ENCODE data around the gene MCRIP1.

DNA sequence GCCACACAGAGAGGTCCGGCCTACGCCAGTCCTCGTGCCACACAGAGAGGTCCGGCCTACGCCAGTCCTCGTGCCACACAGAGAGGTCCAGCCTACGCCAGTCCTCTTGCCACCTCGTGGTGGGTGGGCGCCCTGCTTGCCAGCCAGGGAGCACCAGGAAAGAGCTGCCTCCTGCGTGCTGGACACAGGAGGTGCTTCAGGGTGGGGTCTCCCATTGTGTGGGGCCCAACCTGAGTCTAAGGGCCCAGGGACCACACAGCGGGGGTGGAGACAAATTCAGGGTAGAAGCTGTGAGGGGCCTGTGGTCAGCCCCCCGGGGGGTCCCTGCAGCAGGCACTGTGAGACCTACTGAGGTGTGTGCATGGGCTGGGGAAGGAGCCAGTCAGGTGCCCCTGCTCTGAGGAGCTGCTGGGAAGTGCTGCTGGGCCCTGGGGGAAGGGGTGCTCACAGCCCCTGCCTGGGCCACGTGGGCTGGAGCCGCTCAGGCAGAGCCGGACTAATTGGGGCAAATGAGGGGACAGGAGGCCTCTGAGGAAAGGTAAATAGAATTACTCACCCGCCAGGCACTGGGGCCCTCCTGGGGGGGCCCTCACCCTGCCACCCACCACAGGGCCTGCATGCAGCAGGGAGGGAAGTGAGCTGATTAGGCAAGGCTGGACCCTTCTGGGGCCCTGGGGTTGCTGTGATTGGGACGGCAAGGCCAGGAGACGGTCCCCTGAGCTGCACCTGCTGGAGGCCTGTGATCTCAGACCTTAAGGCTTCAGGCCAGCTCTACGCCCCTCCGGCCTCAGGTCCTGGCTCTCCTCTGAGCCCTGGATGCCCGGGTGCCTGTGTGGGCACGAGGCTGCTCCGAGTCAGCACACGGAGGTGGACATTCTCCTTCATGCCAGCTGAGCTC is 18.1 kb downstream of the MCRIP1 start:
- TF ChIP-seq, protein P1, sequence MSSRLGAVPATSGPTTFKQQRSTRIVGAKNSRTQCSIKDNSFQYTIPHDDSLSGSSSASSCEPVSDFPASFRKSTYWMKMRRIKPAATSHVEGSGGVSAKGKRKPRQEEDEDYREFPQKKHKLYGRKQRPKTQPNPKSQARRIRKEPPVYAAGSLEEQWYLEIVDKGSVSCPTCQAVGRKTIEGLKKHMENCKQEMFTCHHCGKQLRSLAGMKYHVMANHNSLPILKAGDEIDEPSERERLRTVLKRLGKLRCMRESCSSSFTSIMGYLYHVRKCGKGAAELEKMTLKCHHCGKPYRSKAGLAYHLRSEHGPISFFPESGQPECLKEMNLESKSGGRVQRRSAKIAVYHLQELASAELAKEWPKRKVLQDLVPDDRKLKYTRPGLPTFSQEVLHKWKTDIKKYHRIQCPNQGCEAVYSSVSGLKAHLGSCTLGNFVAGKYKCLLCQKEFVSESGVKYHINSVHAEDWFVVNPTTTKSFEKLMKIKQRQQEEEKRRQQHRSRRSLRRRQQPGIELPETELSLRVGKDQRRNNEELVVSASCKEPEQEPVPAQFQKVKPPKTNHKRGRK (CRISPR knock-in tag; IDR thresholded peaks at IDR 0.05; ENCODE audit: borderline replicate concordance), result no peak
- TF ChIP-seq, protein P2, sequence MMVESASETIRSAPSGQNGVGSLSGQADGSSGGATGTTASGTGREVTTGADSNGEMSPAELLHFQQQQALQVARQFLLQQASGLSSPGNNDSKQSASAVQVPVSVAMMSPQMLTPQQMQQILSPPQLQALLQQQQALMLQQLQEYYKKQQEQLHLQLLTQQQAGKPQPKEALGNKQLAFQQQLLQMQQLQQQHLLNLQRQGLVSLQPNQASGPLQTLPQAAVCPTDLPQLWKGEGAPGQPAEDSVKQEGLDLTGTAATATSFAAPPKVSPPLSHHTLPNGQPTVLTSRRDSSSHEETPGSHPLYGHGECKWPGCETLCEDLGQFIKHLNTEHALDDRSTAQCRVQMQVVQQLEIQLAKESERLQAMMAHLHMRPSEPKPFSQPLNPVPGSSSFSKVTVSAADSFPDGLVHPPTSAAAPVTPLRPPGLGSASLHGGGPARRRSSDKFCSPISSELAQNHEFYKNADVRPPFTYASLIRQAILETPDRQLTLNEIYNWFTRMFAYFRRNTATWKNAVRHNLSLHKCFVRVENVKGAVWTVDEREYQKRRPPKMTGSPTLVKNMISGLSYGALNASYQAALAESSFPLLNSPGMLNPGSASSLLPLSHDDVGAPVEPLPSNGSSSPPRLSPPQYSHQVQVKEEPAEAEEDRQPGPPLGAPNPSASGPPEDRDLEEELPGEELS (CRISPR knock-in tag; IDR thresholded peaks at IDR 0.05), result no peak
- TF ChIP-seq CTCF (IDR thresholded peaks at IDR 0.05), result no peak
- TF ChIP-seq ETV6 (CRISPR knock-in tag; IDR thresholded peaks at IDR 0.05), result no peak
- TF ChIP-seq FOXJ3 (CRISPR knock-in tag; IDR thresholded peaks at IDR 0.05; ENCODE audit: borderline replicate concordance), result no peak
- TF ChIP-seq, protein P3, sequence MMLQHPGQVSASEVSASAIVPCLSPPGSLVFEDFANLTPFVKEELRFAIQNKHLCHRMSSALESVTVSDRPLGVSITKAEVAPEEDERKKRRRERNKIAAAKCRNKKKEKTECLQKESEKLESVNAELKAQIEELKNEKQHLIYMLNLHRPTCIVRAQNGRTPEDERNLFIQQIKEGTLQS (CRISPR knock-in tag; conservative IDR thresholded peaks at IDR 0.05), result no peak
- TF ChIP-seq NR3C1 (CRISPR knock-in tag; conservative IDR thresholded peaks at IDR 0.05; ENCODE audit: low read depth), result no peak
- peak; percentile 32; the same call in 1 of the 2 replicates for TF ChIP-seq ZNF423 (CRISPR knock-in tag; IDR thresholded peaks at IDR 0.05)
- TF ChIP-seq, protein P4, sequence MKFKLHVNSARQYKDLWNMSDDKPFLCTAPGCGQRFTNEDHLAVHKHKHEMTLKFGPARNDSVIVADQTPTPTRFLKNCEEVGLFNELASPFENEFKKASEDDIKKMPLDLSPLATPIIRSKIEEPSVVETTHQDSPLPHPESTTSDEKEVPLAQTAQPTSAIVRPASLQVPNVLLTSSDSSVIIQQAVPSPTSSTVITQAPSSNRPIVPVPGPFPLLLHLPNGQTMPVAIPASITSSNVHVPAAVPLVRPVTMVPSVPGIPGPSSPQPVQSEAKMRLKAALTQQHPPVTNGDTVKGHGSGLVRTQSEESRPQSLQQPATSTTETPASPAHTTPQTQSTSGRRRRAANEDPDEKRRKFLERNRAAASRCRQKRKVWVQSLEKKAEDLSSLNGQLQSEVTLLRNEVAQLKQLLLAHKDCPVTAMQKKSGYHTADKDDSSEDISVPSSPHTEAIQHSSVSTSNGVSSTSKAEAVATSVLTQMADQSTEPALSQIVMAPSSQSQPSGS (CRISPR knock-in tag; IDR thresholded peaks at IDR 0.05; ENCODE audit: borderline replicate concordance, low read depth), result no peak
- TF ChIP-seq IRF2 (CRISPR knock-in tag; IDR thresholded peaks at IDR 0.05; ENCODE audit: borderline replicate concordance, low read depth), result no peak
